SHP77 (cell line): ENCODE data around the gene RBFOX1.

Source experiments
- DNase-seq, 2 experiments: peaks; one replicate each; lab custom pipeline; 2025; lab: John Stamatoyannopoulos, UW

RBFOX1 gene

DNA sequence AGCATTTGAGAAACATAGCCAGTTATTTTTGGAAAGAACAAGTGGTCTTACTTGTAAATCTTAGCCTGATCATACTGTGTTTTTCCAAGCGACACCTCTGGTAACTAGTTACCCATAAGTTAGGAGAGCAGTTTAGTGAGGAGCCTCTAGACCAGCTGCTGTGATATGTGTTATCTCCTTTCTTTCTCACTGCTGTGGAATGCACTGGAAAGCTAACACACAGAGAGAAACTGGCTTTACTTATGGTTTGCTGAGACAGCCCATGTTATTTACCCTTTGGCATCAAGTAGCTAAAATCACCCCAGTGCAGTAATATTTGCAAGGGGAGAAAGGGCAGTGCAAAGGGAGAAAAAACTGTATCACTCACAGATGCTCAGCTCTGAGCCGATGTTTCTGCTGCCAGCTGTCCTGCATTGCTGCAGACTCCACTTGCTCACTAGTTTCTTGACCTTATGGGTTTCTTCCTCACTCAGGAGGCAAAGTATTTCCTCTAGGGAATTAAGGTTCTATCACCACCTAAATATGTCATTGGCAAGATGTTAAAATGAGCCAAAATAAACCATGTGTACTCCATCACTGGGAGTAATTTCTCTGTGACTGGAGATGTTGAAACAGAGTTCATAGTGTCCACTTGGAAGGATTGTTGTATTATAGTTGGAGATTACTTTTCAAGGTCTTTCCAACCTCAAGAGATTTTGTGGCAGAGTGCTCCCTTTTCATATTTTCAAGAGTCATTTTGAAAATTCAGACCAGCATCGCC lies 2.3 kb downstream of the RBFOX1 start:
- no peak for DNase-seq

DNA sequence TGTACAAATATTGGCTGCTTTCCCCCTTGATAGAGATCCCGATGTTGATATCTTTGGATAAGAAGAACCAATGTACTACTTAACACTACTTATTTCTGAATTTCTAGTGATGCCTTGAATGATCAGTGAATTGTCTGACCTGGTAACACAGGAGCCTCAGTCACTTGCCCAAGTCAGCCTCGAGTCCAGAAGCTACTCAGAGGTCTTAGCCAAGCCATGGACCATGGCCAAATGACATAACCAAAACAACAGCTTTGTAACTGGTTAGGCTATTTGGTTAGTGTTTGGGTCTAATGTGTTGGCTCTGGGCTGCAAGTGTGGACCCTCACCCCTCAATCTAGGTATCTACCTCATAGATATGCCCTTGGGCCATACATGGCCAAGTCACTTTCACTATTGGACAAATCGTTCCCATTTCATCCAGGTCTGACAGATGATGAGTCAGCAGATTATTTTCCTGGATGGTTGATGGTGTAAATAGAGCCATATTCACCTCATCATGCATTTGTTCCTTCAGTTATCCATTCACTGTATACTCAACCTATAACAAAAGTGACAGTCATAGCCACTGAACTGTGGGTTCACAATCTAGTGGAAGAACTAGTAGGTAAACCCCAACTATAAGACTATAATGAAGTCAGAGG lies 3.5 kb downstream of the RBFOX1 start:
- no peak for DNase-seq

DNA sequence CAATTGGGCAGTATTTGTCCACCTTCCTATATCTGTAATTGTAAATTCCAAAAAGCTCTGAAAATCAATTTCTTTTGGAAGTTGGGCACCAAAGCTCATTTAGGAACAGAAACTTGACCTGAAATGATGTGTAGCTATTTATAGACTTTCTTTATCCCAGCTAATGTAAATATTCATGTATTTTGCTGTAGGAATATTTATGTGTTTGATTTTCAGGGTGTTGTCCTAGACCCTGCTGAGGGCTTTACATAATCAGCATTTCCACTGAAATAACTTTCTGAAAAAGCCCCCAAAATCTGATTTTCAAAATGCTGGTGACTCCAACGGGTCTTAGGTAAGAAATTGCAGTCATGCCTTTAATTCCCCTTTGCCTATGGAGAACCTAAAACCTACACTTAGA lies 4.1 kb downstream of the RBFOX1 start:
- no peak for DNase-seq

DNA sequence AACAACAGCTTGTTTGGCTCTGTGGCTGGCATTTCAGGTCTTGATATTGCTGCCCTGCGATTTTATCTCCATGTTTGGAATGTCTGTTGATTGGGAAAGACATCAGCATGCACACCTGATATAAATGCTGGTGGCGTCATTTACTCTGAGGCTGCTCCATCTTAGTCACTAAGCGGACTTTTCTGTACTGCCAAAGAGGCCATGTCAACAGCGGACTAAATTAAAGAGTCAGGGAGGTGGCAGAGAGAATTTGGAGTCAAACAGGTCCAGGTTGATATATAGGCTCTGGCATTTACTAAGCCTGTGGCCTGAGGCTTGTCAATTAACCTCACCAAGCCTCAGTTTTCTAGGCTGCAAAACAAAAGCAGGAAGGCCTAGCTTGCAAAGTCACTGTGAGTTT lies 6.2 kb downstream of the RBFOX1 start:
- no peak for DNase-seq

DNA sequence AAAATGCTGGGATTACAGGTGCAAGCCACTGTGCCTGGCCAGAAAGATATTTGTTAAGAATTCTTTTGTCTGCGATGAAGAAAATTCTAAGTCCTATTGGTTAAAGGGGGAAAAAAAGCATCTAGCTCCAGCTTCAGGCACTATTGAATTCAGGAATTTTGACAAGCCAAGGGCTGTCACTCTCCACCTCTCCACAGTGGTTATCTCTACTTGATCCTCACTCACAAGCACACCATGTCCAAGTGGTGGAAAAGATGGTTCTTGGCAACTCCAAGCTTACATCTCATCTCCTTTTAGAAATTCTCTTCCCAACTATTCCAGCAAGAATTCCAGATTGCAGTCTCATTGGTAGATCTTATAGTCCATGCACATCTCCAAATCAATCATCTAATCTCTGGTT lies 7.1 kb downstream of the RBFOX1 start:
- no peak for DNase-seq

DNA sequence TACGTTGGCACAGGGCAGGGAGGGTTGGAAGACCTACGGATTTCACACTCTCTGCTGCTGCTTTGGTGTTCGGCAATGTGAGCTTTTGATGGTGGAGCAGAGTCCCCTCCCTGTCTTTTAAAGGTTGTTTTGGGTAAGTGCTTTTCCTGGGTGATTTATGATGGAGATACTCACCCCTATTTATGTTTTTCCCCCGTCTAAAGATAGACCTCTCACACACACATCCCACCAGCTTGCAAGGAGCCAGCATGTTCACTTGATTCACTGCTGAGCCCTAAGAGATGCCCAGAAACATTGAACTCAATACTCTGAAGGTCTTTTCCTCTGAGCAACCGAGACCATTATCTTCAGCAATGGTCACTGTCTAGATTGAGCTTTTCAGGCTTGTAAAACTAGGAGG lies 8.3 kb downstream of the RBFOX1 start:
- DNase-seq = no peak

DNA sequence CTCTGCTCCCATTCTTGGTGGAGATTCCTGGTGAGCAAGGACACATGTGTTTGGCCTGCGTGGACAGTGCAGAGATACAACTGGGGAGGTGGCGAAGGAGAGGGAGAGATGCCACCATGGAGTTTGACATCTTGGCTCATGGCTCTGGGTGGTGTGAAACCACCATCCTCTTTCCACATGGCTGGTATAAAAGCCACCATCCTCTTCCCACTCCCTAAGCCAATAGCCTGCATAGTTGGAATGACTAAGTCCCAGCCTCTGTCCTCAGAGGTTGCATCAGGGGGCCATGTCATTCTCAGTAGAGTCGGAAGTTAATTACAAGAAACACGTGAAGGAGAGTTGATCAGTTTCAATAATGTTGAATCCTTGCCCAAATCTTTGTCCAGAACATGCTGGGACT lies 10.0 kb downstream of the RBFOX1 start:
- DNase-seq = no peak

DNA sequence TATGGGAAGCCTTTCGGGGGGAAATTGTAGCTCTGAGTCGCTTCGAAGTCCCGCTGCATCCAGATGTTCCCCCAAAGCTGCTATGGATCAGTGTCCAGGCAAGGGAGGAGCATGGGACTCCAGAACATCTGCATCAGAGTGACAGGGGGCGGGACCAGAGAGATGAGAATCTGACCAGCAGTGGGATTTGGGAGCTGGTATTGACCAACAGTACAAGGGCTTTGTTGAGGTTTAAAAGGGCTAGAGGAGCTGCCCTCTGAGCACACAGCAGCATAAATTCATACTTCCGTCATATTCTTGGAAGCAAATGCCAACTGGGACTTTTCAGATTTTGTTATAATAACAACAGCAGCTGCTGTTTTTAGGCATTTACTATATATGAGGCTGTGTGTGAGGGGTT lies 10.6 kb downstream of the RBFOX1 start:
- DNase-seq = no peak

DNA sequence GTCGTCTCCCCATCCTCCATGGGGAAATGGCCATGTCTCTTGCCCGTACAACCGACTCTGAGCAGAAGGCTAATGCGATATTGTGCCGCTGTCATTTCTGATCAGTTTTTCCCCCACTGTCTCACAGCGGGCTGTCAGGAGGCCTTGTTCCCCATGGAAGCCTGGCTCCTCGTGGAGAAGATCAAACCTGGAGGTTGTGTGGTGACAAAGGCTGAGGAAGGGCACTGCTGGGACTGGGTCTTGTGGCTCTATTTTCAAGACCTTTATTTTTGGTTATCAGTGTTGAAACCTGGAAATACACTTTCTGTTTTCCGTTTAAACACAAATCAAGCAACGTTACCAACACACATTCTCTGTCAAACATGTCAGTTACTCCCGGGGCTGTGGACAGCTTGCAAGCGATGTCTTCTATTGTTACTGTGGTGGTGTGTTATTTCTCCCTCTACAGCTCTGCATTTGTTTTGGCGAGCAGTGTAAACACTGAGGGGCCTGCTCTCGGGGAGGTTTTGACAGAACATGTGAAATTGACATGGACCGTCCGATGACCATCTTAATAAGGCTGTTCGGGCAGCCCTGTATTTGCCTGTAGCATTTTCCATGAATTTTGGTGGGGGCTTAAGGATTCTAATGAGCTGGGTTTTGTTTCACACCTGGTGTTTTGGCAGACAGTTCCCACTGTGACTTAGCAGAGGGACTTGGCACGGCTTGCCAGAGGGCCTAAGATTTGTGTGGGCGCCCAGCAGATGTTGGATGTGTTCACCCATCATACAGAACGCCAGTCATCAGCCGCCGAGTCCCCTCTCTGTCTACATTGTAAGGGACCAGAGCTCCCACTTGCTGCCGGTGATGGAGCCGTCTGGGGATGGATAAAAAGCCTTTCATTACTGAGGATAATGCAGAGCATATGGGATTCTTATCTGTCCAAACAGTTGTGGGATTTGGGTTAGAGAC lies 12.5 kb downstream of the RBFOX1 start:
- DNase-seq = no peak

DNA sequence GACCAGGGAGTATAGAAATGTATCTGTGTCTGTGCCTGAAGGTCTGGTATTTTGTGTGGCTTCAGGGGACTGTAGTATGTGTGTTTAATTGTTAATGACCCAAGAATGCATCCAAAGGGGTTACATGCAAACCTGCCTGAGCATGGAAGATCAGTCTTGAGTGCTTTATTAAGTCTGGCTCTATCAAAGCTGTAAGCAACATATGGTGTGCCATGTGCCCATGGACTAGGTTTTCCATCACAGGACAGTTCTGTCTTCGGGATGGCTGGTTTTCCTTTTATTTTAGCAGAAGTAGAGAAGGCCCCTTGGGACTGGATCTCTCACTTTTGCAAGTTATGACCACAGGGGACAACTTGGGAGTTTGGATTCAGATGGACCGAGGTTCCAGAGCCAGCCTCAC lies 18.2 kb downstream of the RBFOX1 start:
- DNase-seq = no peak

DNA sequence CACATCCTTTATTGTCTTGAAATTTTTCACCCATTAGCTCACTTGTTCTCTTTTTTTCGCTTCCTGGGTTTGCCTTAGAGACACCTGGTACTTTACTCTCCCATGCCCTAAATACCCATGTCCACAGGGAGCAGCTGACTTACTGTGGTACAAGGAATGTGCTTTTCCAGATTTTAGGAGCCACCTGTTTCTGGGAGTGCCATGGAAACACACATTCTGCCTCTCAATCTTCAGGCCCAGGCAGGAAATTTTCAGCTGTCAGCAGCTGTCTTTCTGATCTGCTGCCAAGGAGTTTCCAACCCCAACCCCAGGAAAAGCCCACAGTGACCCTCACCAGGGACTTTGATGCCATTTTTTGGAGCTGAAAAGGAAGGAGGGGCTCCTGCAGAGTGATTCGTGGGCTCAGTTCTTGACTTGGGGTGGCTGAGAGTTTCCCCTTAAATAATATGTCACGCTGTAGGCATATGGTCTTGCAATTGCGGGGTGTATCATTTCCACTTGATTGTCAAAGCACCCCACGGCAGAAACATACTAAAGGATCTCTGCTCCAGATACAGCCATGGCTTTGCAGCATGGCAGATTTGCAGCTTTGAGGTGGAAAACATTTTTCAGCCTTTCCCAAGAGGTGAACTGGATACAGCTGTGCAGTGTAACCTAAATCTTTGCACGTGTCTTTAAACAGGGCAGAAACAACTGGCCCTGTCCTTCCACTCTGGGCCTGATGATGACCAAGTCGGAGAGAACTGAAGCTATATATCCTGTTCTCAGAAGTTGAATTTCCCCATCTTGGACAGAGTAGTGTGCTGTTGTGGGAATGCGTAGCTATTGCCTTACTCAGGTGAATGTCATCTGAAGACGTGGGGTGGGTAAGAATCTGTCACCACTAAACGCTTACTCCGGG lies 19.2 kb downstream of the RBFOX1 start:
- DNase-seq = no peak

DNA sequence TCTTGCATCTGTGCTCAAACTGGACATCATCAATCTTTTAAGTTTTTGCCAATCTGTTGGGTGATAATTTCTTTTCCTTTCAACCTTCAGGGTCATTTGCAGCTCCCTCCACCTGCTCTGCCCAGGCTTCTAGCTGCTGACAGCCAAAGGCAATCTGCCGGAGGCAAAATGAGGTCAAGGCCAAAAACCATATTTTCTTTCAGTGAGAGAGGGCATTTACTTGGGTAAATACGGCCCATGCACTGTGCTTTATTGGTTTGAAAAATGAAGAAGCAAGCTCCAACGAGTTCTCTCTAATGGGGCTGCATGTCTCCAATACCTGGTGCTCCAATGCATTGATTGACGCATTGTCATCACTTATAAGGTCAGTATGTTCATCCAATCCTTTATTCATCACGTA lies 23.1 kb downstream of the RBFOX1 start:
- no peak for DNase-seq

DNA sequence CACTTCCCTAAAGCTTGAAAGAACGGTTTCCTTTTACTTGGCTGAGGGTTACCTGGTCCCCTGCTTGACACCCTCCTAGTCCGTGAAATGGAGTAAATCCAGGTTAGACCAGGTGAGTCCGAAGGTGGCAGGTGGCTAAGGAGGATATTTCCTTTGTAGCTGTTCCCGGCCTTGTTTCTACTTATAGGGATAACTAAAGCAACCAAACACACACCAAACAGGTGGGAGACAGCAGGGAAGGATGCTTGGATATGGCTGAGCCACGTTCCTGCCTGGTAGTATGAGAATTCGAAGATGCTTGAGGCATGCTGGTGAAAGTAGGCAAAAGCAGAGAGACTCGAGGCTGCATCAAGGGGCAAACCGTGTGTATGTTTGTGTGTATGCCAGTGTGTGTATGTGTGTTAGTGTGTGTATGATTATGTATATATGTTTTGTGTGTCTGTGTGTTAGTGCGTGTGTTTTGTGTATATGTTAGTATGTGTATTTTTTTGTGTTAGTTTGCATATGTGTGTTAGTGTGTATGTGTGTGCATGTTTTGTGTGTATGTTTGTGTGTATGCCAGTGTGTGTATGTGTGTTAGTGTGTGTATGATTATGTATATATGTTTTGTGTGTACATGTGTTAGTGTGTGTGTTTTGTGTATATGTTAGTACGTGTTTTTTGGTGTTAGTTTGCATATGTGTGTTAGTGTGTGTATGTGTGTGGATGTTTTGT lies 28.9 kb downstream of the RBFOX1 start:
- no peak for DNase-seq

DNA sequence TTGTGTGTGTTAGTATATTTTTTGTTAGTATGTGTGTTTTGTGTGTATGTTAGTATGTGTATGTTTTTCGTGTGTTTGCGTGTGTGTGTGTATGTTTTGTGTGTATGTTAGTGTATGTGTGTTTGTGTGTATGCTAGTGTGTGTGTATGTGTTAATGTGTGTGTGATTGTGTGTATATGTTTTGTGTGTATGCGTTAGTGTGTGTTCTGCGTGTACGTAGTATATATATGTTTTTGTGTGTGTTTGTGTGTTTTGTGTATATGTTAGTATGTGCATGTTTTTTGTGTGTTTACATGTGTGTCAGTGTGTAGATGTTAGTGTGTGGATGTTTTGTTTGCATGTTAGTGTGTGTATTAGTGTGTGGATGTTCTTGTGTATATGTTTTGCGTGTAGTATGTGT lies 29.6 kb downstream of the RBFOX1 start:
- no peak for DNase-seq

DNA sequence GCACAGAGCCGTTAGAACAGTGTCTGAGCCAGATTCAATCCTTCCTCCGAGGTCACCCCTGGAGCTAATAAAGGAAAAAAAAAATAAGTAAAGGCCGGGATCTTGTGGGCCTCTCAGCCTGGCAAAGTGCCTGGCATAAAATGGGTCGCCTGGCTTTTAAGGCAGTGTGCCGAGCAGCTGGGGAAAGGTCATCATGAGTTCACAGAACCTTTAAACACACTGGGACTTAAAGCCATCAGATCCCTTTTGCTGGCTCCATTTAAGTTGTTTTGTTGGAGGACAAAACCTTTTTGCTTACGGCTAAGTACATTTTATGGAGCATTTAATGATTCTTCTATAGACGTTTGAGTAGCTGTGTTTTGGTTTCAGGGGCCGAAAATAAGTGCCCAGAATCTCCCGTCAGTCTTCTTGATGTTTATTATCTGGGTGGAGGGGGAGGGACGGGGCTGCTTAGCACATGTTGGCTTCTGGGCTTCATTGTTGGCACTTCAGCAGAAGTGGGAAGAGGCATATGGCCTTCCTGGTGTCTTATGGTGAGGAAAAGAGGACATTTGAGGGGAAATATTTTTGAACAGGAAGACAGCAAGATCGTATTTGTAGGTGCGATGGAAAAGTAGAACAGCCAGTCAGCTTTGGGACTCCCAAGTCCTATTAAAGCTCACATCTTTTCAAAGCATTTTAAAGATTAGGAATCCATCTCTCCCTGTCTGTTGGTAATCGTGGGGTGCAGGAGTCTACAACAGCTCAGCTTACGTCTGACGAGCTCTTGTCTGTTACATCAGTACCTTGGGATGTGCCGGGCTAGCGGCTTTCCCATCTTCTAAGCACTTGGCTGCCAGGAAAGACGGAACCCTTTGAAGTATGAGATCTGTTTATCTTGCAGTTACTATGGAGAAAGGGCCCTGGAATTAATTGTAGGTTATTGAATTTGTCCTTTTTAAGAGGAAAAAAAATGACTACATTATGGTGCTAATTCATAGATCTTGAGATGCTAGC lies 31.1 kb downstream of the RBFOX1 start:
- DNase-seq = no peak

DNA sequence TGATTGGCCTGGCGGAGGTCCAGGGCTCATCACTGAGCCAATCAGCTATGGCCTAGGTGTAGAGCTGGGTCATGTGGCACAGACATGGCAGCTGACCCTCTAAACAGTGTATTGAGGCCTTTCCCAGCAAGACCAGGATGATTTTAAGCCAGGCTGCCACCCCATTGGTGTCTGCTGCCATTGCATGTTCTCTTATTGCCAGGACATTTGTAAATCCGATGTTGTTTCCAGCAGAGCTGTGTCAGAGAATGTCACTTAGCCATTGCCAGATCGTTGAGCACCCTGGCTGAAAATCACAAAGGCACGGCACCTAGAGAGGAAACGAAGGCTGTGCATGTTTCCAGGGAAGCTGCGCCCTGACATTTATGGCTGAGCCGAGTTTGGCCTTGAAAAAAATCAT lies 33.4 kb downstream of the RBFOX1 start:
- DNase-seq = no peak

DNA sequence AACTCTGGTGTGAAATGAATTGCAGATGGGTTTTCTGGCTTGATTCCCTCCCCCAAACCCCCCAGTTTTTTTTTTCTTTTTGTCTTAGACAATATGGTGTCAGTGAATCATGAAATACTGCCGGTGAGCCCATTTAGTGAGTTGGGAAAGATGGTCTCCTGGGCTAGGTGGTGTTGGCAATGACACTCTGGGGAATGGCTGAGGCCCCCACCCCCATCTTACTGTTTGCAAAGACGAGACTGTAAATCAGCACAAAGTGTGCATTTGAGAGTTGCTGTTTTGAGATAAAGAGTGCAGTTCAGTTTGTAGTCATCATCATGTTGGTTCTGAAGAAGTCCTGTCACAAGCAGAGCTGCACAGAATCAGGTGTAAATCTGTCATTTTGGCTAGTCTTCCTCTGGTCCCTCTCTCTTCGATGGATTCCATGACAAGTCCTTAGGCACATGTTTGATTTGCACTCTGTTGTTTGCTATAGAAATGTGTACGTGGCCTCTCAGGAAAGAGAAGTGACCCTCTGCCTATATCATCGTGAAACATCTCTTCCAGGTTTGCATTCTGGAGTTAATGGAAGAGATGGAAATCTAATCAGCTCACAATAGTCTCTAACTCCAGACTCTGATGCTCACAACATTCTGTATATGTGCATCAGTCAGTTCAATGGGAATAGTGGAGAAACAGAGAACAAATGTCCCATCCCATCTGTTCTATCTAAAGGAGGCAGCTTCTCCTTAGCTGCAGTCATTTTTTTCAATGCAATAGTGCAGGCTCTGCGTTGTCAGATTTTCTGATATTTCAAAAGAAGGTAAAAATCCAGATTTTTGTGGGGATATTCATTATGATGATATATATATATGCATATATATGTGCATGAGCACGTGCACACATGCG lies 34.6 kb downstream of the RBFOX1 start:
- no peak for DNase-seq

DNA sequence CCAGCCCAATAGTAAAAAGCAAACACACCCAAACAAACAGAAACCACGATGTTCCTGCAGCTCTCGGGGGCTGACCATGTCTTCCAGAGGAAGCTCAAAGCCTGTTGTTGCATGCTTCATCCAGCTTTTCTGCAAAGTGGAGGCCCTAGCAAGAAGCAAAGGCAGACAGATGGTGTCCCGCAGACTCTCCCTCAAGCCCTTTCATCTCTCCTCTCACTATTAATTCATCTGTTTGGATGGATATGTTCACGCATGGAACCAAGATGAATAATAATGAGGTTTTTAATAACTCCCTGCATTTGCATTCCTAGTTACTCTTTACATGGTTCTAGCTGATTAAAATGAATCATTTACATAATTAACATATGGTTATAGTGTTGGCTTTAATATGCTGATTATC lies 36.6 kb downstream of the RBFOX1 start:
- DNase-seq = no peak

DNA sequence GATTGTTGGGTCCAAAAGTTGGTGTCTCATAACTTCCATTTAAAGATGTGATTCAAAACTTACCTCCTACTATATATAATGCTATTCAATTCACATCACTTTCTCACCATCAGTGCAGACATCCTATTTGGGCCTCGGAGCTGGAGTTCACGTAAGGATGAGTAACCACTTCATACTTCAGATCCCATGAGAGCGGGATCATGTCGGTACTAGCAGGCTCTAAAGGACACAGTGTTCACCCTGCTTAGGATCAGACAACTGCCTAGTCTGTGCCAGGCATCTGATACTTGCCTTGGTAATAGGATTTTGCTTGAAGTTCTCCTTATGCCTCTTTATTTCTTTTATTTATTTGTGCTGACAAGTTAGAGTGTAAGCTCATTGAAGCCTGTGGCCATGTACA lies 39.5 kb downstream of the RBFOX1 start:
- no peak for DNase-seq
